Activated CD4-positive, alpha-beta T cell treated with anti-CD3 and anti-CD28 coated beads for 24 hours (primary cell): ENCODE measurements around the gene RPL29.
"Not testable (repeated sequence)": the region's sequence is repeated elsewhere in the genome, so short reads cannot be mapped to it uniquely, and the experiment has no call there.

Experiments
- DNase-seq, 2 donors: peaks; one replicate each; pipeline ENCODE4 v3.0.0-alpha.2; 2020; ENCODE audit warnings: low read depth in 2 of 2

RPL29 gene

DNA sequence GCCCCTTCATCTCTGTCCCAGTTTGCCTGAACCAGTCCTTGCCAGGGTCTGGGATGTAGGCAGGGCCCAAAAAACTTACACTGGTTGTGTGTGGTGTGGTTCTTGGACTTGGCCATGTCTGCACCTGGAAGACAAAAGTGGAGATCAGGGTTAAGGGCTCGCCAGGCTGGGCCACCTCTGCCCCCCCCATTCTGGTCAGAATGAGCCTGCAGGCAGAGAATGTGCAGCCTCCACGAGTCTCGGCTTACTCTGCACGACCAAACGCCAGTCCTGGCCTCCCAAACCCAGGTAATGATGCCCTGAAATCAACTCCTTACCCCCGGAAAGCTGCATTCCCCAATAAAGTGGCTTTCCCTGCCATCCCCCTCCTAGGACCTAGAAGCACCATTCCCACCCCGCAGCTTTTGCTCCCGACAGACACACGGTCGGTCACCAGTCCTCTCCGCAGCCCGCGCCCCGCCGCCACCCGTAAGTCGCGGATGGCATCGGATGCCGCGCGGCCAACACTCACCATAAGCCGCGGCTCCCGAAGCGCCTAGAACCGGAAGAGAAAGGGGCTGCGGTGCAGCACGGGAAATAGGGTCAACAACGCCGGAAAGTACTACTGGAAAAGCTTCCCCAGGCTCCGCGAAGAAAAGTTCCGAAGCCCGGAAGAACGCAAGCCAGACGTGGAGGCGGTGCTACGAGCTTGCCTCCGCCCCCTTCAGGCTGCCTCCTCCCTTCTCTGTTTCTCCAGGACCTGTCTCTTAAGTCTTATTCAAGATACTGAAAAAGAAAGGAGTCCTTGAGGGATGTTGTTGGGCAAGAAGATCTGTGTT, at the start of gene RPL29:
Gene RPL29, minus strand, starts transcription at position 550 of the 818 bp plus-strand sequence. Its CDS starts 434 bp downstream, at position 116.
- DNase-seq = peak; percentile 81 to 87

DNA sequence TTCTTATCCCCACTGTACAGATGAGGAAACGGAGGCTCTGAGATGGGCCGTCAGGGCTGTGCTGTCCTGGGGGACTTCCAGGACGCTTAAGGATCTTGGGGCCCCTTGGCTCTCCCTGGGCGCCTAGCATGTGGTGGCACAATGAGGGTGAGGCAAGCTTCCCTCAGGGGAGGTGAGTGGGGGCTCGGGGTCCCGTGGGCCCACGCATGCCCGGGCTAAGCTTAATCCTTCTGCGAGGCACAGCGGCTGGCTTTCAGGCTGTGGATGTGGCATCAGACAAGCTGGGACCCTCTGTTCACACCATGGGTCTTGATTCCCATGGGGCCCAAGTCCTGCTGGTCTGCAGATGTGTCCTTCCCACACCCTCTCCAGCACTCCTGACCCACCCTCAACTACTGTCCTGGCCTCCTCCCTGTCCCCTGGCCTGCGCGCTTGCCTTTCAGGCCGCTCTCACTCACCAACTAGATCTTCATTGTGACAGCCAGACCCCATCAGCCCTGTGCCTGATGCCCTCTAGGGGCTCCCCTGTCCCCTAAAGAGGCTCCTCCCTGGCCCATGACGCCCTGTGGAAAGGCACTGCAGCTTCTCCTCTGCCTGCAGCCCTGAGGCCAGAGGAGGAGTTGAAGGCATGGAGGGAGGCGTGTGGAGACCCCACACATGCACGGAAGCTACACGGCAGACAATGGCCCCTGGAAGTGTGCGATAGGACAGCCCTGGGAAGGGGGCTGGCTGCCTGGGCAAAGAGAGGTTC, 49.3 kb upstream of the RPL29 start:
- DNase-seq = no peak

DNA sequence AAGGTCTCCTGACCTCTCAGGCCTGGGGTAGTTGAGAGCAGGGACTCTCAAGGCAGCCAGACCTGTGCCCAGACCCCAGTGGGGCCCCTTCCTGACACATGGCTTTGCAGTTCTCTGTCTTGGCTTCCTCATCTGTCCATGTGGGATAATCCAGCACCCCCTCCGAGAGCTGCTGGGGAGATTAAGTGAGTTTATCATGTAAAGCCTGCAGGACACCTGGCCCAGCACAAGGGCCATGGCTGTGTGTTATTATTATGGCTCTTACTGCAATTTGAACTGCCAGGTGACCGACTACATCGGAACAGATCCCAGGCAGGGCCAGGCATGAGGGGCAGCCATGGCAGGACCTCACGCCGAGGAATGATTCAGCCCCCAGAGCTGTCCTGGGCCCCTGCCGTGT, 48.1 kb upstream of the RPL29 start:
- no peak for DNase-seq

DNA sequence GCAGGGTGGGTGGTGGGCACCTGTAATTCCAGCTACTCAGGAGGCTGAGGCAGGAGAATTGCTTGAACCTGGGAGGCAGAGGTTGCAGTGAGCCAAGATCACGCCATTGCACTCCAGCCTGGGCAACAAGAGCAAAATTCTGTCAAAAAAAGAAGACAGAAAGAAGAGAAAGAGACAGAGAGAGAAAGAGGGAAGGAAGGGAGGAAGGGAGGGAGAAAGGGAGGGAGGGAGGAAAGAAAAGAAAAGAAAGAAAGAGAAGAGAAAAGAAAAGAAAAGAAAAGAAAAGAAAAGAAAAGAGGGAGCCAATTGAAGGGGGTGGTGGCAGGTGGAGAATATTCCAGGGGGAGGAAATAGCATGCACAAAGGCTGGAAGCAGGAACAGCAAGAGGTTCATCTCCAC, 47.3 kb upstream of the RPL29 start:
- not testable (repeated sequence) for DNase-seq

DNA sequence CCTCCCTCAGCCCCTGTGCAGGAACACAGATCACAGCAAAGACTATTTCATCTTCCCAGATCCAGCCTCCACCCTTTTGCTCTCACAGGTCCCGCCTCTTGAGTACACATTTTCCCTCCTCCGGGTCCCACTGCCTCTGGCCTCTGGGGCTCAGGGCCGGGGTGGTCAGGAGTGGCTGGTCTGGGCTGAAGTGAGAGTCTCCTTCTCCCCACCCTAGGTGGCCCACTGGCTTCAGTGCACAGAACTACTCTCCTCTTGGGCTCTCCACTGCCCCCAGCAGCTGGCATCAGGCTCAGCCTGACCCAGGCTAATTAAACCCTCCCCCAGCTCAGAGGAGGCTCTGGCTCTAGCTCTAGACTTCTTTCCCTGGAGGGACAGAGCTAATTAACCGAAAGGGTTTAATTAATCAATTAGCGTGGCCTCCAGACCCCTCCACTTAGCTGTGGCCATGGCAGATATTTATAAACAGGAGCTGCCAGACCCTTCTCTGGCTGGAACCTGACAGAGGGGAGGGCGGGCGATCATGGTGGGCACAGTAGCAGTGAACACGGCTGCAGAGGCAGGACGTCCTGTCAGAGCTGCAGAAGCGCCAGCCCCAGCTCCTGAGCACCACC, 45.5 kb upstream of the RPL29 start:
- DNase-seq = no peak

DNA sequence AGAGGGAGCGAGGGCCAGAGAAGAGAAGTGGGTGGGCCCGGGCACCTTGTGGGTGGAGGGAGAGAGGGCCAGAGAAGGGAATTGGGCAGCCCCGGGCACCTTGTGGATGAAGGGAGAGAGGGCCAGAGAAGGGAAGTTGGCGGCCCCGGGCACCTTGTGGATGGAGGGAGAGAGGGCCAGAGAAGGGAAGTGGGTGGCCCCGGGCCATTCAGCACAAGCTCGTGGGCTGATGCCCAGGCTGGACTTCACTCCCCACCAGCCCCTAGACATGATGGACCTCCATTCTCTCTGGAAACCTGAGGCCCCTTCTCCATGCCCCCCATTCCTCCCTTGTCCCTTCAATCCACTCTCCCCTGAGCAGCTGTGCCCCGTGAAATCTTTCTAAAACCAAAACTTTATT, 44.9 kb upstream of the RPL29 start:
- no peak for DNase-seq

DNA sequence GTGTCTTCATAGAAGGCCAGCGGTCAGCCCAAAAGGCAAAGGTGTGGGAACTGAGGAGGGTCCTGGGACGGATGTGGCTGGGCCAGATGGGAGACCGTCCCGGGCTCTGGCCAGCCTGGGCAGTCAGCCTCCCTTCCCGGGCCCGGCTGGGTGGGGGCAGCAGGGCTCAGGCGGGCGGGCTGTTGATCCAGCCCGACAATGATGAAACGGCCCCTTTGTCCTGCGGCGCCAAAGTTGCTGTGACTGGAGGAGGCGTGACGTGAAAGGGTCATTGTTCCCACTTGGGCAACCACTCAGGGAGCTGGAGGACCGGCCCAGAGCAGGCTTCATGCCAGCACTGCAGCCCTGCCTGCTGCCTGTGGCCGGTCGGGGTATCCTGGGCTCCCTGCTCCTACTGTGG, 44.2 kb upstream of the RPL29 start:
- no peak for DNase-seq

DNA sequence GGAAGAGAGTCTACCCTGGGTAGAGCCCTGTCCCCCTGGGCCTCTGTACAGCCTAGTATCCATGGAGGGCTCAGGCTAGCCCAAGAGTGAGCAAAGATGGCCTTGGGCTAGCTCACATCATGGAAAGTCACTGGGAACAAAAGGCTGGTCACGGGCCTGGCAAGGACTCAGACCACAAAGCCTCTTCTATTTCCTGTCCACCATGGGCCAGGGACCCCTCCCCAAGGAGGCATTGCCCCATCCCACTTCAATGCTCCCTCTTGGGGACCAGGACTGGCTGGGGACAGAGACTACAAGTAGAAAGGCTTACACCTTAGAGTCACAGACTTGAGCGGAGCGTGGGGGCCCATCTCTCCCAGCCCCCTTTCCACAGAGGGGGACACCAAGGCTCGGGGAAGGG, 43.7 kb upstream of the RPL29 start:
- no peak for DNase-seq

DNA sequence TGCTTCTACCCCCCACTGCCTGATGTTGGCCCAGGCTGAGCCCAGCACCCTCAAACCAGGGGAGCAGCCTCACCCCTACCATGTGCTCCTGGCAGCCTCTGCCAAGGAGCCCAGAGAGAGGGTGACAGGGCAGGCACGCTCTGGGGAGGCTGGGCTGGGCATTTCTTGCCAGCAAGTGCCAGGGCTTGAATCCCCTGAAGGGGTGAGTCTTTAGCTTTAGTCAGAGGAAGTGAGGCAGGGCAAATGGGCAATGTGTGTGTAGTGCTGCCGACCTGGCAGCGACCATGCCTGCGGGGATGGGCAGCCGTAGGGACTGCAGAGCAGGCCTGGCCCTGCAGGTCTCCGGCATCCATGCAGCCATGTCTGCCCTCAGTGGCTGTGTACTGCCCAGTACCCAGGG, 42.5 kb upstream of the RPL29 start:
- DNase-seq = no peak

DNA sequence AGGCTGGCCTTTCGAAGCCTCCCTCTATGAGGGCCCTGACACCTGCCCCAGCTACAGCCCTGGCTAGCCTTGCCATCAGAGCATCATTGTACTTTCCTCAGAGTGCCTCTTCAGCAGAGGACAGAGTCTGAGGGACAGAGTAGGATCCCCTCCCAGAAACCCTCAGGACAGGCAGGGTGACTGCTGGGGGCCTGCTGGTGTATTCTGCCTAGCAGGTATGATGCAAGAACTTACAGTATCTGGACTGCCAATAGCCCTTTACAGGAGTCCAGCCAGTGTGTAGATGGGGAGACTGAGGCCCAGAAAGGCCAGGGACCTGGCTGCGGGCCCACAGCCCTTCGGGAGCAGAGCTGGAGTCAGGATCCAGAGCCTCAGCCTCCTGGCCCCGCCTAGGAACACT, 41.6 kb upstream of the RPL29 start:
- DNase-seq = no peak

DNA sequence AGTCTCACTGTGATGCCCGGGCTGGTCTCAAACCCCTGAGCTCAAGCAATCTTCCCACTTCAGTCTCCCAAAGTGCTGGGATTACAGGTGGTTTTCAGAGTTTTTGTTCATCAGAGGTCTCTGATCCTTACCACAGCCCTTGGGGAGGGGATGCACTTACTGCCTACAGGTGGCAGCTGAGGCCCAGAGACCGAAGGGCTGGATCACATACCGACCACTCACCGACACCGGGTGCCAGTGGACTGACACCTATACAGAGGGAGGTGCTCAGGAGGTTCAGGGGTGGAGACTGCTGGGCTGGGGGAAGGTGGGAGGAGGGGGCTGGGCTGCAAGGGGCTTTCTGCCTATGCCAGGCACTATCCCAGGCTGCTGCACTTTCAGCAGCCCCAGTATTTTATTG, 41.1 kb upstream of the RPL29 start:
- no peak for DNase-seq

DNA sequence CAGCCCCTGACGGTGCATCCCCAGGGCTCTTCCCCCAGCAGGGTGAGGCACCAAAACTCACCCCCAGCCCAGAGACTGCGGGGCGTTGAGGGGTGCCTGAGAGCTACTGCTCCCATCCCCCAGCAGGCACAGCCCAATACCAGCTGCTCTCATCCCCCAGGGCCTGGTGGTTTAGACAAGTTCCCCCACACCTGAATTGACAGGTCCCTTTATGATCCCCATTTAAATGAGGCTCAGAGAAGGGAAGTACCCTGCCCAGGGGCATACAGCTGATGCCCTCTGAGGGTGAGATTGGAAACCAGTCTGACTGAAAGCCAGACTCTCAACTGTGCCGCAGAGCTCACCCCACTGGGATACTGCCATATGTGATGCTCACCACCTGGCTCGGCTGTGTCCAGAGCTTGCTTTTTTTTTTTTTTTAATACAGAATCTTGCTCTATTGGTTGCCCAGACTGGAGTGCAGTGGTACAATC, 40.6 kb upstream of the RPL29 start:
- no peak for DNase-seq

DNA sequence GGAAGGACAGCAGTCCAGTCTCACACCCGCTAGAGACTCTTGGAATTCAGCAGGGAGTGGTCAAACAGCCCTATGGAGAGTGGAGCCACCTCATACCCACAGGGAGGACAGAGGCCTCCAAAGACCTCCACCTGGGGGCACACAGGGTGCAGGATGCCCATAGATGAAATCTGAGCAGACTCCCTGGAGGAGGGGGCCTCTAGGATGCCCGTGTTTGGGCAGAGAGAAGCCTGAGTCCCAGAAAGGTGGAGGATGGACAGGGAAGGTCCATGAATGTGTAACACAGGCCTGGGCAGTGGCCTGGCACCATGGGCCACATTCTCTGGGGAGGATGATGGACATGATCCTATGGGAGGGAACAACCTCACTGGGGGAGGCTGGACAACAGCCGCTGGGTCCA, 39.0 kb upstream of the RPL29 start:
- DNase-seq = no peak

DNA sequence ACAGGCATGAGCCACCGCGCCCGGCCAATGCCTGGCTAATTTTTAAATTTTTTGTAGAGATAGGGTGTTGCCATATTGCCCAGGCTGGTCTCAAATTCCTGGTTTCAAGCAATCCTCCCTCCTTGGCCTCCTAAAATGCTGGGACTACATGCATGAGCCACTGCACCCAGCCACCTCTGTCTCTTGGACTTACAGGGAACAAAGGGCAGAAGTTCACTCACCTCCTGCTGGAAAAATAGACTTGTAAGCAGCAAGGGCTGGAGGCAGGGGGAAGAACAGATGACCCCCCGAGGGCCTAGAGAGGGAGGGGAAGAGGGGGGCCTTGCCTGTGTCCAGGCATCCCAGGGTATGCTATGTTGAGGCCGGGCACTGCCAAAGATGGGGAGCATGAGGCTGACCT, 38.5 kb upstream of the RPL29 start:
- no peak for DNase-seq

DNA sequence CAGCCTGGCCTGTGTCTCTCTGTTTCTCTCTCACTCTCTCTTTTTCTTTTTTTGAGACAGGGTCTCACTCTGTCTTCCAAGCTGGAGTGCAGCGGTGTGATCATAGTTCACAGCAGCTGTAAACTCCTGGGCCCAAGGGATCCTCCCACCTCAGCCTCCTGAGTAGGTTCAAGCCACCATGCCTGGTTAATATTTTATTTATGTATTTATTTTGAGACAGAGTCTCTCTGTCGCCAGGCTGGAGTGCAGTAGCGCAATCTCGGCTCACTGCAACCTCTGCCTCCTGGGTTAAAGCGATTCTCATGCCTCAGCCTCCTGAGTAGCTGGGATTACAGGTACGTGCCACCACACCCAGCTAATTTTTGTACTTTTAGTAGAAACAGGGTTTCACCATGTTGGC, 38.1 kb upstream of the RPL29 start:
- DNase-seq = not testable (repeated sequence)

DNA sequence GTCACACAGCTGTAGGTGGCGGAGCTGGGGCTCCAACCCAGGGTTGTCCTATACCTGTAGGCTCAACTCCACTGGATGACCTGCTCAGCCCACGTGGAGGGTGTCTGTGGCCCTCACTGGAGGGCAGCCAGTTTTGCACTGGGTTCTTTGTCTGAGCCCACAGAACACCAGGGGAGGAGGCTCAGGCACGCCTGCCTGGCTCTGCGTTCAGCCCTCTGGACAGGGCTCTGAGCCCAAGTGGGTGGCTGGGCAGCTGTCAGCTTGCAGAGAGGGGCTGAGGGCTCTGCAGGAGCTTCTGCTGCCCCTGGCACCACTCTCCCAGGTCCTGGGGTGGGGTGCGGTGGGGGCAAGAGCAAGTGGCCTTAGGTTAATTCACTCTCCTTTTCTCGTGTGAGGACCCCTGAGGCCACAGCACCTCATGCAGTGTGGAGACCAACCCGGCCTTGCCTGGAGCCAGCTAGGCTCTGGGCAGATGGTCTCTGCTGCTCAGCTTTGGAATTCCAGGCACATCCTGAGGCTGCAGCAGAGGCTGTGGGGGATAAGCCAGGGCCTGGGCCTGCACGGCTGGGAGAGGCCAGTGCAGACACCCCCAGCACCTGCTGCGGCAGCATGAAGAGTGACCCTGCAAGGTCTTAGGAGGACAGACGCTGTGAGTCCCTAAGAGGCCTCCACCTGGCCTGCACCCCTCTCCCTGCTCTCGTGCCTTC, 37.2 kb upstream of the RPL29 start:
- DNase-seq = no peak

DNA sequence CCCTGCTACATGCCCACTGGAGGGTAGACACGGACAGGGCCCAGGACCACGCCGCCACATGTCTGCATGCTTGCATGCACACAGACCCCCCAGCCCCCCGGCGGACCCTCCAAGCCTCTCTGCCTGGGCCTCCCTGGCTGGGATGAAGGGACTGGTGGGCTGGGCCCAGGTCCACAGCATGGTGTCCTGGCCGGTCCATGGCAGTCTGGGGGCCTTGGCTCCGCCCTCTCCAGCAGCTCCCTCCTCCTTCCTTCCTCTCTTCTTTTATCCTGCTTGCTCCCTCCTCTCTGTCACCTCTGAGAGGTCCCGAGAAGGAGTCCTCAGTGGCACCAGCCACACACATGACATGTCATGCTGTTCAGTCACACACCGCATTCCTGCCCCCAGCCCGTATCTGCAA, 36.2 kb upstream of the RPL29 start:
- DNase-seq = no peak

DNA sequence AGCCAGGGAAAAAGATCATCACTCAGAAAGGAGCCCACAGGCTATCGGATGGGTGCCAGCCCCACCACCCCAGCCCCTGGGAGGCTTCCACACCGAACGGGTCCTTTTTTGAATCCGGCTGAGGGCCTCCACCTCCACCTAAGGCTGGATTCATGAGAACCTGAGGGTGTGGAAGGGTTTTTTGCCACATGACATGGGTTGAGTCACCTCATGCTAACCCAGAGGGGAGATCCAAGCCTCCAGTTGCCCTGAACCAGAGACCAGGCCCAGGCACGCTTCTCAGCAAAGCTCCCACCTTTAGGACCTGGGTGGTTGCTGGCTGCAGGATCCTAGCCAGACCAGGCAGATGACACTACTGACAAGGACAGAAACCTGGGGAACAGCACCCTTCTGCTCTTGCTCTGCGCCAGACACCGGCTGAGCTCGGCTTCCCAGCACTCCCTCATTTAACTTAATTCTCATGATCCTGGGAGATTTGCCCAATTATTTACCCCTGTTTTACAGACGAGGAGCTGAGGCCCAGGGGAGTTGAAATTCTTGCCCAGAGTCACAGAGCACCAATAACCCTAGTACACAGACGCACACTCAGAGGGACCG, 35.1 kb upstream of the RPL29 start:
- DNase-seq = no peak

DNA sequence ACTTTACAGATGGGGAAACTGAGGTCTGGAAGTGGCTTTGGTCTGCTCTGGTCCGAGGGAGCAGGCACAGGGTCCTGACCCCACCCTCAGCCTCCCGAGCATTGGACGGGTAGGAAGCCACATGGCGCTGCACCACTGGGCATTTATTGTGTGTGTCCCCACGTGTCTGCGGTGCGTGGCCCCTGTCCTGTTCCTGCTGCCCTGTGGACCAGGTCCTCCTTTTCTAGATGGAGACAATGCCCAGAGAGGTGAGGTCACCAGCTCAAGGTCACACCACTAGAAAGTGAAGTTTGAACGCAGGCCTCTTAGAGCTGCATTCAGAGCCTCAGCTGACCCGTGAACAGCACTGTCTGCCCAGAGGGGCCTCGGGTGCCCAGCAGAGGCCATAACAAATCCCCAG, 33.8 kb upstream of the RPL29 start:
- no peak for DNase-seq

DNA sequence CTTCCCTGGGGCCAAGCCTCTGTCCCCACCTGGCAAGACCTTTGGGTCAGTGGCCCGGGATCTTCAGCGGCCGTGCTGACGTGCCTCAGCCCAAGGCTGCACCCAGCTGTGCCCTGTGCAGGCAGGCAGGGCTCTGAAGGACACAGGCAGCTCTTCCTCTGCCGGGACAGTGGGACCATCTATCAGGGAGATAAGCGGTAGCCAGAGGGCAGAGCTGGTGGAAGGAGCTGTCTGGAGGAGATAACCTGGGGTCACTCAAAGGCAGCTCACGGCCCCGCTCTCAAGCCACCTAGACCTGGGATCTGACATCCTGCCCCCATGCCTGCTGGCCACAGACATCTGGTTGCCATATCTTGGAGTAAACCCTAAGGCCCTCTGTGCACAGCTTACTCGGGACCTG, 33.4 kb upstream of the RPL29 start:
- no peak for DNase-seq

DNA sequence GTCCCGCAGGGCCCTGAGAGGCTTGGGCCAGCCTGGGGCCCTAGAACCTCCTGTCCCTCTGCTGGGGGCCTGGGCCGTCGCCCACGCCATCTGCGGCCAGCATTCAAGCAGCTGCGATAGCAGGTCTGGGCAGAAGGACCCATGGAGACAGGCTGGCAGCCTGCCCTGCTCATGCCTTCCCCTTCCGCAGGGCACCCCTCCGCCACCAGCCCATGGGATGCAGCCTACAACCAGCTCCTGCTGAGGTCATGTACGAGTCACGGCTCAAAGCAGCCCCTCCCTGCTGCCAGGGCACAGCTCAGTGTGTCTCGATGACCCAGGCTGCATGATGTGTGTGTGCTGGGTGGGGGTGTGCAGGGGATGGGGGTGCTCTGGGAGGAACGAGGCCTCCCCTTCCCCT, 32.9 kb upstream of the RPL29 start:
- no peak for DNase-seq

DNA sequence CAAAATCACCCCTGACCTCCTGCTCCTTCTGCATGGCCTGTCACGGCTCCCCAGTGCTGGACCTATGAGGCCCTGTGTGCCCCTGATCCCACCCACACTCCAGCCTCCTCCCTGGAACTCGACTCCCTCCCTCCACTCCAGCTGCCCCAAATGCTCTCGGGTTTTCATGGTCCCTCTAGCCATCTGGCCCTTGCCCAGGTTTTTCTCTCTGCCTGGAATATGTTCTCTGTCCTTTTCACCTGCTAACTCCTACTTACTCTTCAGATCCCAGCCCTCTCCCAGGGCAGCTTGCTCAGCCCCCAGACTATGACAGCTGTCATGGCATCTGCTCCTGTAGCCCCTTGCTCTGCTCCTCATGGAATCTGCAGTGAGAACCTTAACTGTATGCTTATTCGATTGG, 30.3 kb upstream of the RPL29 start:
- no peak for DNase-seq
